PC-9 (cell line): ENCODE data around the gene NKPD1. TPM values are rescaled to one million over a fixed set of nuclear protein-coding genes. Genes with fewer than 3 reads are reported as not detected.

Experiments
- BruUV-seq: library from RNA; stranded (reverse); fragments of 400-500 nt; replicated peaks from 2 replicates; lab custom pipeline; 2021; lab: Mats Ljungman, UMichigan
- CTCF ChIA-PET: fragments of 300-600 bp; sonication (Branson Sonifier 250); formaldehyde crosslinking; loops from one replicate; lab custom pipeline; 2022; ENCODE audit warnings: antibody characterized with exemption; lab: Charles Lee
- POLR2A ChIA-PET: fragments of 300-600 bp; sonication (Branson Sonifier 250); formaldehyde crosslinking; loops from one replicate; lab custom pipeline; 2022; ENCODE audit warnings: antibody characterized with exemption; ENCODE audit not compliant: unreplicated experiment; lab: Charles Lee
- DNase-seq, 2 experiments: peaks; one replicate each; pipeline versions ENCODE4 v3.0.0 to v3.0.0-alpha.2; 2015 to 2022; ENCODE audit warnings: mixed read lengths in 1 of 2
- H2AFZ ChIP-seq: fragments of 200-600 bp; sonication (generic); 2 replicates; pipeline ENCODE4 v1.8.1; 2017; ENCODE audit warnings: antibody characterized with exemption
- H3F3A ChIP-seq: fragments of 200-600 bp; sonication (generic); 2 replicates; pipeline ENCODE4 v1.8.1; 2017; ENCODE audit warnings: antibody characterized with exemption, mild to moderate bottlenecking, low read depth; ENCODE audit not compliant: insufficient read depth
- H3K27ac ChIP-seq: fragments of 200-600 bp; sonication (generic); 2 replicates; pipeline ENCODE4 v1.6.1; 2016; ENCODE audit warnings: mixed run types
- H3K27me3 ChIP-seq: fragments of 200-600 bp; sonication (generic); 2 replicates; pipeline ENCODE4 v1.6.1; 2016; ENCODE audit warnings: low read depth, mixed run types; ENCODE audit not compliant: insufficient read depth
- H3K36me3 ChIP-seq: fragments of 200-600 bp; sonication (generic); 2 replicates; pipeline ENCODE4 v1.6.1; 2016; ENCODE audit warnings: low read depth, mixed run types
- H3K4me1 ChIP-seq: fragments of 200-600 bp; sonication (generic); replicated peaks from 2 replicates; pipeline ENCODE4 v1.6.1; 2016; ENCODE audit warnings: mixed run types; ENCODE audit not compliant: insufficient read depth
- H3K4me2 ChIP-seq: fragments of 200-600 bp; sonication (generic); 2 replicates; pipeline ENCODE4 v1.6.1; 2017; ENCODE audit warnings: mixed run types
- H3K4me3 ChIP-seq: fragments of 200-600 bp; sonication (generic); 2 replicates; pipeline ENCODE4 v1.6.1; 2016; ENCODE audit warnings: mixed run types
- H3K79me2 ChIP-seq: fragments of 200-600 bp; sonication (generic); 2 replicates; pipeline ENCODE4 v1.6.1; 2017; ENCODE audit warnings: low read depth, mixed run types
- H3K9me2 ChIP-seq: fragments of 200-600 bp; sonication (generic); 2 replicates; pipeline ENCODE4 v1.8.1; 2017; ENCODE audit warnings: mild to moderate bottlenecking; ENCODE audit not compliant: insufficient read depth
- H3K9me3 ChIP-seq: fragments of 200-600 bp; sonication (generic); 2 replicates; pipeline ENCODE4 v1.8.1; 2016; ENCODE audit warnings: low read depth; ENCODE audit not compliant: insufficient read depth
- H4K20me1 ChIP-seq: fragments of 200-600 bp; sonication (generic); 2 replicates; pipeline ENCODE4 v1.8.1; 2017; ENCODE audit not compliant: insufficient read depth
- EZH2 ChIP-seq: fragments of 200-600 bp; sonication (generic); IDR thresholded peaks from 2 replicates; pipeline ENCODE4 v1.8.0; 2017; ENCODE audit warnings: antibody characterized with exemption, low read depth
- intact Hi-C: fragments of 100-400 bp; cut with micrococcal nuclease; formaldehyde crosslinking; loops from one replicate; pipeline ENCODE4 v1.10.0; 2022; ENCODE audit not compliant: unreplicated experiment
- total RNA-seq: library from RNA; stranded (reverse); gene quantifications from 2 replicates; pipeline ENCODE4 v1.2.3, GENCODE V29; 2021
- TF ChIP-seq, protein P1 (sequence below): fragments of 200-600 bp; sonication (generic); conservative IDR thresholded peaks from 2 replicates; pipeline ENCODE4 v1.6.1; 2017; ENCODE audit warnings: mixed run types, antibody characterized with exemption, mild to moderate bottlenecking, moderate library complexity

The NKPD1 gene
- total RNA-seq, 1 experiment from 2014 or later: 0.37 TPM

DNA sequence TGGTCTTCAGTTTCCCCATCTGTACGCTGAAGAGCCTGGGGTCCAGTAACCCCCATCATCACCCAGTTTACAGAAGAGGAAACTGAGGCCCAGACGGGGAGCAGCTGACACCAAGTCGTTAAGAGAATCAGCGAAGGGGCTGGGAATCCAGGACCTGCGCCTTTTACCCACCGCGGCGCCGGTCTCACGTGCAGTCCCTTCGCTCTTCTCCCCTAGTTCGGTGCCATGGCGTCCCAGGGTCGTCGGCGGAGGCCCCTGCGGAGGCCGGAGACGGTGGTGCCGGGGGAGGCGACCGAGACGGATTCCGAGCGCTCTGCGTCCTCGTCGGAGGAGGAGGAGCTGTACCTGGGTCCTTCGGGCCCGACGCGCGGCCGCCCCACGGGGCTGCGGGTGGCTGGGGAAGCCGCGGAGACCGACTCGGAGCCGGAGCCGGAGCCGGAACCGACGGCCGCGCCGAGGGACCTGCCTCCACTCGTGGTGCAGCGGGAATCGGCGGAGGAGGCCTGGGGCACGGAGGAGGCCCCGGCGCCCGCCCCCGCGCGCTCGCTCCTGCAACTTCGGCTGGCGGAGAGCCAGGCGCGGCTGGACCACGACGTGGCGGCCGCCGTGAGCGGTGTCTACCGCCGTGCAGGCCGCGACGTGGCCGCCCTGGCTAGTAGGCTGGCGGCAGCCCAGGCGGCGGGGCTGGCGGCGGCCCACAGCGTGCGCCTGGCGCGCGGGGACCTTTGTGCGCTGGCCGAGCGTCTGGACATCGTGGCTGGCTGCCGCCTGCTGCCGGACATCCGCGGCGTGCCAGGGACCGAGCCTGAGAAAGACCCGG lies 18.5 kb upstream of the NKPD1 start:
- Histone ChIP-seq H3K36me3 (no peaks in the 10 kb centered on the region), H3K9me3 (no peaks in the 10 kb centered on the region), H3K9me2 (no peaks in the 10 kb centered on the region), H3K27ac (peak overlapping the region; percentile 51), H3F3A (peaks cover 35% of the 10 kb centered on the region; the same call in 1 of the 2 replicates), H3K4me3 (peak overlapping the region; percentile 86), H3K79me2 (peaks cover 48% of the 10 kb centered on the region), H3K4me1 (peaks cover 39% of the 10 kb centered on the region), H3K4me2 (peak overlapping the region; percentile 98), H2AFZ (peak overlapping the region; percentile 95), H3K27me3 (no peaks in the 10 kb centered on the region), H4K20me1 (peaks cover 4% of the 10 kb centered on the region; the same call in 1 of the 2 replicates)
- CTCF ChIA-PET: interaction anchor here (0.6 to 0.7 kb wide), 3 partner anchors 54 to 403 kb away, joined by 3 to 4 read pairs (median 4); no protein-coding TSS in a partner anchor
- peak; percentile 35 to 49 for DNase-seq
- POLR2A ChIA-PET: no interaction called here
- TF ChIP-seq, protein P1, sequence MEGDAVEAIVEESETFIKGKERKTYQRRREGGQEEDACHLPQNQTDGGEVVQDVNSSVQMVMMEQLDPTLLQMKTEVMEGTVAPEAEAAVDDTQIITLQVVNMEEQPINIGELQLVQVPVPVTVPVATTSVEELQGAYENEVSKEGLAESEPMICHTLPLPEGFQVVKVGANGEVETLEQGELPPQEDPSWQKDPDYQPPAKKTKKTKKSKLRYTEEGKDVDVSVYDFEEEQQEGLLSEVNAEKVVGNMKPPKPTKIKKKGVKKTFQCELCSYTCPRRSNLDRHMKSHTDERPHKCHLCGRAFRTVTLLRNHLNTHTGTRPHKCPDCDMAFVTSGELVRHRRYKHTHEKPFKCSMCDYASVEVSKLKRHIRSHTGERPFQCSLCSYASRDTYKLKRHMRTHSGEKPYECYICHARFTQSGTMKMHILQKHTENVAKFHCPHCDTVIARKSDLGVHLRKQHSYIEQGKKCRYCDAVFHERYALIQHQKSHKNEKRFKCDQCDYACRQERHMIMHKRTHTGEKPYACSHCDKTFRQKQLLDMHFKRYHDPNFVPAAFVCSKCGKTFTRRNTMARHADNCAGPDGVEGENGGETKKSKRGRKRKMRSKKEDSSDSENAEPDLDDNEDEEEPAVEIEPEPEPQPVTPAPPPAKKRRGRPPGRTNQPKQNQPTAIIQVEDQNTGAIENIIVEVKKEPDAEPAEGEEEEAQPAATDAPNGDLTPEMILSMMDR: no peak
- TF ChIP-seq EZH2: no peak
- no TSS peak for BruUV-seq
- intact Hi-C loops: loop anchor here (2.0 kb wide), 1 partner anchor 86 kb away; the partner anchor contains the start of gene PPP1R37

DNA sequence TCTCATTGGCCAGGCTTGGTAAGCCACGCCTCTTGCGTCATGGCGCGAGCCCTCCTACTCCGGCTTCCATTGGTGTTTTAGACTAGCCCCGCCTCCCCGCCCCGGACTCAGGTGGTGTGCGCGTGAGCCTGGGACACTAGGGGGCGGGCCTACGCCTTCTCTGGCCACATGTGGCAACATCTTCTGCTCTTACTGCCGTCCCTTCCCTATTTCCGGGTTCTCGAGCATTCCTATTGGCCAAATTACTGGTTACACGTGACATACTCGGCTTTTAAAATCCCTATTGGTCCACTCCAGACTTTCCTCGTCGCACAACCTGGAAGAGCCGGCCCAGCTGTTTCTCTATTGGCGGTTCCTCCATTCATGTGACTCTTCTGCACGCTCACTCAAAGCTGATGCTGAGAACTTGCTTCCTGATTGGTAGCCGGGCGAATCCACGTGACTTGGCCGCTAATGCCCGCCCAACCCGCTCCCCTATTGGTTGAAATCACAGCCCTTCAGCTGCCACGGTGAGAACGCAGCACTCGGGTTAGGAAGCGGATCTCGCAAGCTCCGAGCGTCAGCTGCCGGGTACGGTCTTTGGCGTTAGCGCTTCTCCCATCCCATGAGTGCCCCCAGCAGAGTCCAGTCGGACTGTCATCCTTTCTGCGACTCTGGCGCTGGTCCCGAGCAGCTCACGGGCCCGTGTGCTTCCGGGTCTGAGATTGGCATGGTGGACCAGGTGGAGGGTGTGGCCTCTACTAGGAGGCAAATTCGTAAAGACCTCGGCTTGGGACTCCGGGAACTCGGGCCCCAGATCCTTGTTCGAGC lies 17.7 kb upstream of the NKPD1 start, which contains the start of gene BLOC1S3:
TSS of gene BLOC1S3 (plus strand) at position 523 of the 810 bp plus-strand sequence. CDS start 513 bp downstream, outside the sequence.
- no TSS peak for BruUV-seq
- CTCF ChIA-PET: interaction anchor here (0.6 to 0.7 kb wide), 3 partner anchors 53 to 402 kb away, joined by 3 to 4 read pairs (median 4); no protein-coding TSS in a partner anchor
- intact Hi-C loops: loop anchor here (1.0 to 2.0 kb wide), 2 partner anchors 28 to 86 kb away; partner anchors contain the start of gene PPP1R37

More for the DNA sequence above, 17.7 kb upstream of the NKPD1 start, which contains the start of gene BLOC1S3:
- H3K4me1 ChIP-seq: peaks cover 39% of the 10 kb centered on the region
- H3K27me3 ChIP-seq: no peaks in the 10 kb centered on the region
- peaks cover 4% of the 10 kb centered on the region; the same call in 1 of the 2 replicates for H4K20me1 ChIP-seq
- peak within 1 kb of the TSS; percentile 84 for H3K27ac ChIP-seq
- H3K9me2 ChIP-seq: no peaks in the 10 kb centered on the region
- H3K4me2 ChIP-seq: peak within 1 kb of the TSS; percentile 98
- H3K36me3 ChIP-seq: no peaks in the 10 kb centered on the region
- peak within 1 kb of the TSS; percentile 95 for H2AFZ ChIP-seq
- TF ChIP-seq EZH2: no peak
- TF ChIP-seq, protein P1: peak; percentile 61
- peak within 1 kb of the TSS; percentile 86 for H3K4me3 ChIP-seq
- no peaks in the 10 kb centered on the region for H3K9me3 ChIP-seq
- DNase-seq: peak; percentile 100
- POLR2A ChIA-PET: interaction anchor here (0.6 to 1.2 kb wide), 7 partner anchors 11 to 1645 kb away, joined by 3 to 9 read pairs (median 5); partner anchors contain the start of gene PPP1R13L
- H3K79me2 ChIP-seq: peaks cover 48% of the 10 kb centered on the region
- peaks cover 35% of the 10 kb centered on the region; the same call in 1 of the 2 replicates for H3F3A ChIP-seq
